Measurements from ENCODE around the gene CIP2A.

Gene CIP2A

GRCh38 chr3:108509263-108509662, 80.0 kb downstream of the CIP2A start:
- DNase-seq: no peak

- DNase-seq: no peak
Measured at GRCh38 chr3:108507902-108508301, 81.3 kb downstream of the CIP2A start.

- no peak for DNase-seq
Measured at GRCh38 chr3:108505811-108506210, 83.4 kb downstream of the CIP2A start.

GRCh38 chr3:108503722-108504121, 85.5 kb downstream of the CIP2A start:
- no peak for DNase-seq

GRCh38 chr3:108501535-108501934, 87.7 kb downstream of the CIP2A start:
- no peak for DNase-seq

GRCh38 chr3:108500728-108501127, 88.5 kb downstream of the CIP2A start:
- DNase-seq: no peak

Measured in right hindlimb (tissue), 1 donor.